22Rv1 (cell line): ENCODE data around the gene ADAM12.

Experiments used
- ZFX ChIP-seq: fragments of 450-650 bp; IDR thresholded peaks from 2 replicates; pipeline ENCODE4 v1.6.1; 2017; ENCODE audit warnings: antibody characterized with exemption, borderline replicate concordance
- TF ChIP-seq, protein P1 (sequence below): fragments of 450-650 bp; IDR thresholded peaks from 2 replicates; pipeline ENCODE4 v1.5.1; 2017; ENCODE audit warnings: mild to moderate bottlenecking

GRCh38 chr10:126205486-126206205 lies 182.6 kb downstream of the ADAM12 start:
- TF ChIP-seq, protein P1, sequence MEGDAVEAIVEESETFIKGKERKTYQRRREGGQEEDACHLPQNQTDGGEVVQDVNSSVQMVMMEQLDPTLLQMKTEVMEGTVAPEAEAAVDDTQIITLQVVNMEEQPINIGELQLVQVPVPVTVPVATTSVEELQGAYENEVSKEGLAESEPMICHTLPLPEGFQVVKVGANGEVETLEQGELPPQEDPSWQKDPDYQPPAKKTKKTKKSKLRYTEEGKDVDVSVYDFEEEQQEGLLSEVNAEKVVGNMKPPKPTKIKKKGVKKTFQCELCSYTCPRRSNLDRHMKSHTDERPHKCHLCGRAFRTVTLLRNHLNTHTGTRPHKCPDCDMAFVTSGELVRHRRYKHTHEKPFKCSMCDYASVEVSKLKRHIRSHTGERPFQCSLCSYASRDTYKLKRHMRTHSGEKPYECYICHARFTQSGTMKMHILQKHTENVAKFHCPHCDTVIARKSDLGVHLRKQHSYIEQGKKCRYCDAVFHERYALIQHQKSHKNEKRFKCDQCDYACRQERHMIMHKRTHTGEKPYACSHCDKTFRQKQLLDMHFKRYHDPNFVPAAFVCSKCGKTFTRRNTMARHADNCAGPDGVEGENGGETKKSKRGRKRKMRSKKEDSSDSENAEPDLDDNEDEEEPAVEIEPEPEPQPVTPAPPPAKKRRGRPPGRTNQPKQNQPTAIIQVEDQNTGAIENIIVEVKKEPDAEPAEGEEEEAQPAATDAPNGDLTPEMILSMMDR, result no peak
- TF ChIP-seq ZFX, result no peak
